Uterus (tissue), 4 donors: ENCODE measurements around the gene HTR1D. TPM values are rescaled to one million over a fixed set of nuclear protein-coding genes. Genes with fewer than 3 reads are reported as not detected.

Experiments used
- DNase-seq, 2 donors: peaks; one replicate each; pipeline ENCODE4 v3.0.0-alpha.2; 2019 to 2020
- H3K27ac ChIP-seq, 2 donors: fragments of 200-600 bp; sonication (generic); 1 replicate in 1 of 2; 2 replicates in 1 of 2; pipeline ENCODE4 v1.5.1; 2016 to 2018
- H3K27me3 ChIP-seq, 2 donors: fragments of 200-600 bp; sonication (generic); one replicate each; pipeline ENCODE4 v1.5.1; 2018 to 2019; ENCODE audit warnings: control low read depth in 1 of 2
- H3K36me3 ChIP-seq, 2 donors: fragments of 200-600 bp; sonication (generic); one replicate each; pipeline ENCODE4 v1.5.1; 2019; ENCODE audit warnings: control low read depth in 1 of 2
- H3K4me1 ChIP-seq, 2 donors: fragments of 200-600 bp; sonication (generic); one replicate each; pipeline ENCODE4 v1.5.1; 2018 to 2019; ENCODE audit warnings: control low read depth in 1 of 2
- H3K4me3 ChIP-seq, 2 donors: fragments of 200-600 bp; sonication (generic); 1 replicate in 1 of 2; 2 replicates in 1 of 2; pipeline ENCODE4 v1.5.1; 2018 to 2019; ENCODE audit warnings: mild to moderate bottlenecking in 1 of 2
- H3K9me3 ChIP-seq, 2 donors: fragments of 200-600 bp; sonication (generic); one replicate each; pipeline ENCODE4 v1.5.1; 2019; ENCODE audit warnings: control low read depth in 1 of 2
- CTCF ChIP-seq, 4 experiments: fragments of 200-600 bp in 2 of 4; fragments of 450-650 bp in 2 of 4; sonication (generic) in 2 of 4; IDR thresholded peaks; one replicate each; pipeline ENCODE4 v1.5.1; 2016 to 2019; ENCODE audit warnings: antibody characterized with exemption in 4 of 4, mild to moderate bottlenecking in 2 of 4, moderate library complexity in 1 of 4
- POLR2A ChIP-seq, 2 donors: fragments of 450-650 bp; IDR thresholded peaks; one replicate each; pipeline ENCODE4 v1.6.1; 2016; ENCODE audit warnings: antibody characterized with exemption in 2 of 2, mild to moderate bottlenecking in 1 of 2, moderate library complexity in 1 of 2
- intact Hi-C: fragments of 100-400 bp; cut with DNase I; formaldehyde crosslinking; loops from one replicate; pipeline ENCODE4 v1.15.1; 2023; ENCODE audit warnings: low total_unique reads
- total RNA-seq, 4 donors: library from RNA; depleted of rRNA in 3 of 4; stranded (reverse); fragments of >200 nt in 3 of 4; gene quantifications; one replicate each; pipeline versions ENCODE4 v1.1.0 to v1.2.4, GENCODE V29; 2014 to 2023
- donor health status: DM: yes; HTN: yes; CAD: no.

HTR1D gene
- total RNA-seq, 4 donors from 2014 or later: not detected

DNA sequence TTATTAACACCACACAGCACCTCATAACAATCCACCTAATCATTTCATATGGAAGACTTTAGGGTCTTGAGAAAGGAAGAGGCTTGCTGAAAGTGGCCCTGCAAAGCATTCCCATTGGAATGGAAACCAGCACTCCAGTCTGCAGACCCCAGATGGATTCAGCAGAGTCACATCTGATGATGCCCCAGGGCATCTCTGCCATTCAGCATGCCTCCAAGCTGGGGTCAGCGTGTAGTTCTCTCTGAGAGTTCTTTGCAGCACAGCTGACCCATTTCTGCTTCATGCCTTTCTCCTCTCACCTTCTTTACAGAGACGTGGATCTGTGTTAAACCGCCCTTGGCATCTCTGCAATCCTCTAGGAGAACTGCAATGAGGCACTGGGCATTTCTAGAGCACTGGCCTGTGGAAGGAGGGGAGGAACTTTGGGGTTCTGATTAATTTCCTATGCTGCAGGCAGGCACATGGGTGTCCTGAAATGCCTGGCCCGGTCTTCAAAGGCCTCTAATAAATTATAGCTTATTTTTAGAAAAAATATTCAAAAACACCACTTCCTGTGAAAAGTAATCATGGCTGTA, 46.0 kb downstream of the HTR1D start:
- H3K36me3 ChIP-seq: no peaks in the 10 kb centered on the region
- H3K27ac ChIP-seq: peak overlapping the region; percentile 45 to 89
- DNase-seq: no peak
- no peak overlapping the region for H3K4me3 ChIP-seq
- H3K9me3 ChIP-seq: no peaks in the 10 kb centered on the region
- no peak for TF ChIP-seq POLR2A (IDR thresholded peaks at IDR 0.05)
- TF ChIP-seq CTCF (IDR thresholded peaks at IDR 0.05): no peak
- no peaks in the 10 kb centered on the region for H3K27me3 ChIP-seq
- intact Hi-C loops: no loop called here
- H3K4me1 ChIP-seq: no peaks in the 10 kb centered on the region

- no peaks in the 10 kb centered on the region for H3K36me3 ChIP-seq
- no peaks in the 10 kb centered on the region for H3K27me3 ChIP-seq
- peak overlapping the region; percentile 89 to 93 for H3K27ac ChIP-seq
- peak overlapping the region in 1 of 2 donors; percentile 43 for H3K4me3 ChIP-seq
- no peaks in the 10 kb centered on the region for H3K9me3 ChIP-seq
- intact Hi-C loops: no loop called here
- peak; percentile 69 to 84 for DNase-seq
- no peak for TF ChIP-seq CTCF (IDR thresholded peaks at IDR 0.05)
- H3K4me1 ChIP-seq: no peaks in the 10 kb centered on the region
These were observed 47.5 kb downstream of the HTR1D start for GRCh38 chr1:23169727-23170335.

DNA sequence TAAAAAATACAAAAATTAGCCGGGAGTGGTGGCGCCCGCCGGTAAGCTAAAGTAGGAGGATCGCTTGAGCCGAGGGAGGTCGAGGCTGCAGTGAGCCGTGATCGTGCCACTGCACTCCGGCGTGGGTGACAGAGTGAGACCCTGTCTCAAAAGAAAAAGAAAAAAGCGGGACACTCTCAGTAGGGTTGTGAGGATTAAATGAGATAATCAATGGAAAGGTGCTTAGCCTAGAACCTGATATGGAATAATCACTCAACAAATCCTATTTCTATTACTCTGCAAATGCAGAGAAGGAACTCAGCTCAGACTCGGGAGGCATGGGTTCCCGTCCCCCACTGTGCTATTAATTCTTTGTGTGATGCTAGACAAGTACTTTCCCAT, 48.1 kb downstream of the HTR1D start:
- no peak for TF ChIP-seq CTCF (IDR thresholded peaks at IDR 0.05)
- no peak for TF ChIP-seq POLR2A (IDR thresholded peaks at IDR 0.05)
- no peaks in the 10 kb centered on the region for H3K9me3 ChIP-seq
- H3K27ac ChIP-seq: peak overlapping the region; percentile 89 to 93
- no peak for DNase-seq
- H3K27me3 ChIP-seq: no peaks in the 10 kb centered on the region
- intact Hi-C loops: no loop called here
- H3K4me1 ChIP-seq: no peaks in the 10 kb centered on the region
- H3K36me3 ChIP-seq: no peaks in the 10 kb centered on the region
- peak overlapping the region; percentile 43 to 64 for H3K4me3 ChIP-seq

DNA sequence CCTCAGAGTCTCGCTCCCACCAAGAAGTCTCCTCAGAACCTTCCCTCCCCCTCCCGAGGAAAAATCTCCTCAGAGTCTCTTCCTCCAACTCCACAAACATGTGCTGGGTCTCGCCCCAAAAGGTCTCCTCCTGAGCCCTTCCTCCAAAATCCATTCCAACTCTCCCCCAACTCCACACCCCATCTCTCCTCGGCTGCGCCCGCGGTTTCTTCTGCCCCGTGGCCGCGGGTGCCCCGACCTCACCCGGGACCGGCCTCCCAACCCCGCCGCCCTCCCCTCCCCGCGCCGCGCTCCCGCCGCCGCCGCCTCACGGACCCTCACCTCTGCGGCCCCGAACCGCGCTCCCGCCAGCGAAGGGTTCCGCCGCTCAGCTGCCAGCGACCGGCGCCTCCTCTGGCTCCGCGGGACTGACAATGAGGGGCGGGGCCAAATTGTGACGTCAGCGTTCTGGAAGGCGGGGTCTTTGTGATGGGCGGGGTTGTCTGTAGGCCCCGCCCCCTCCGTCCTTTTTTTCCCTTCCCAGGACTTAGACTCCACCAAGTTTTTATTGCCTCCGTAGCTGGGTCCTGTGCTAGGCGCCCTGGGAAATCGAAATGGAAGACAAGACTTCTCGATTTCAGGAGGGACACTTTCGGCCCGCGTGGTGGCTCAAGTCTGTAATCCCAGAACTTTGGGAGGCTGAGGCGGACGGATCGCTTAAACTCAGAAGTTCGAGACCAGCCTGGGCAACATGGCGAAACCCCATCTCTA, 48.7 kb downstream of the HTR1D start, which contains the start of gene LUZP1:
TSS of gene LUZP1 (minus strand) at position 412 of the 750 bp plus-strand sequence.
- H3K27me3 ChIP-seq: no peaks in the 10 kb centered on the region
- peak within 1 kb of the TSS; percentile 43 to 64 for H3K4me3 ChIP-seq
- peak; percentile 91 to 92 for DNase-seq
- H3K9me3 ChIP-seq: no peaks in the 10 kb centered on the region
- intact Hi-C loops: no loop called here
- peak within 1 kb of the TSS; percentile 89 to 93 for H3K27ac ChIP-seq
- TF ChIP-seq CTCF (IDR thresholded peaks at IDR 0.05): no peak
- TF ChIP-seq POLR2A (IDR thresholded peaks at IDR 0.05): peak; percentile 98
- no peaks in the 10 kb centered on the region for H3K4me1 ChIP-seq
- no peaks in the 10 kb centered on the region for H3K36me3 ChIP-seq

DNA sequence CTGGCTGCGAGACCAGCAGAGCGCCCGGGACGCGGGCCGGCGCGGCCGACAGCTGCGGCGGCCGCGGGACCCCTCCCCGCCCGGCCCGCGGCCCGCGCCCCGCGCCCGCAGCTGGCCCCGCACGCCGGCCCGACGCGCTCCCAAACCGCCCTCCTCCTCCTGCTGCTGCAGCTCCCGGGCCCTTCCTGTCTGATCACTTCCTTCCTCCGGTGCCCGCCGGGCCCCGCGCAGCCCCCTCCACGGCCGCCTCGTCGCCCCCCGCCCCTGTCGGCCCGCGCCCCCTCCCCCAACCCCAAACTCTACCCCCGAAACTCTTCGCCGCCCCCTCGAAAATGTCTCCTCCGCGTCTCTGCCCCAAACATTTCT, 49.2 kb downstream of the HTR1D start:
- intact Hi-C loops: no loop called here
- TF ChIP-seq POLR2A (IDR thresholded peaks at IDR 0.05): no peak
- TF ChIP-seq CTCF (IDR thresholded peaks at IDR 0.05): no peak
- peak overlapping the region; percentile 89 to 93 for H3K27ac ChIP-seq
- peak overlapping the region; percentile 43 to 64 for H3K4me3 ChIP-seq
- no peaks in the 10 kb centered on the region for H3K36me3 ChIP-seq
- DNase-seq: peak; percentile 32 to 40
- H3K27me3 ChIP-seq: no peaks in the 10 kb centered on the region
- no peaks in the 10 kb centered on the region for H3K9me3 ChIP-seq
- no peaks in the 10 kb centered on the region for H3K4me1 ChIP-seq
